Breast epithelium (tissue), 4 donors: ENCODE data around the gene FCSK. TPM values are rescaled to one million over a fixed set of nuclear protein-coding genes. Genes with fewer than 3 reads are reported as not detected.
A peak's percentile ranks its signal among the peaks of the same experiment; 100 is the strongest.
"Not testable (repeated sequence)": the region's sequence is repeated elsewhere in the genome, so short reads cannot be mapped to it uniquely, and the experiment has no call there.

Experiments used
- DNase-seq, 2 donors: peaks; one replicate each; pipeline ENCODE4 v3.0.0-alpha.2; 2019; ENCODE audit warnings: low spot score in 2 of 2
- H3K27ac ChIP-seq, 2 donors: fragments of 200-600 bp; sonication (generic) in 1 of 2; one replicate each; pipeline ENCODE4 v1.5.1; 2016 to 2019; ENCODE audit warnings: mild to moderate bottlenecking in 1 of 2
- H3K27me3 ChIP-seq, 2 donors: fragments of 200-600 bp; sonication (generic) in 1 of 2; one replicate each; pipeline versions ENCODE4 v1.5.1 to v1.6.0; 2017 to 2019; ENCODE audit warnings: control low read depth in 1 of 2, mild to moderate bottlenecking in 1 of 2
- H3K36me3 ChIP-seq: fragments of 200-600 bp; one replicate; pipeline ENCODE4 v1.5.1; 2019
- H3K4me1 ChIP-seq, 2 donors: fragments of 200-600 bp; sonication (generic); one replicate each; pipeline ENCODE4 v1.5.1; 2016 to 2019; ENCODE audit warnings: control low read depth in 1 of 2
- H3K4me3 ChIP-seq, 3 donors: fragments of 200-600 bp; sonication (generic); 1 replicate in 2 of 3; 2 replicates in 1 of 3; pipeline ENCODE4 v1.5.1; 2016 to 2019; ENCODE audit warnings: mild to moderate bottlenecking in 3 of 3, moderate library complexity in 2 of 3
- H3K9me3 ChIP-seq, 2 donors: fragments of 200-600 bp; sonication (generic) in 1 of 2; one replicate each; pipeline ENCODE4 v1.5.1; 2016 to 2019; ENCODE audit warnings: control low read depth in 1 of 2
- POLR2A ChIP-seq: fragments of 450-650 bp; IDR thresholded peaks from one replicate; pipeline ENCODE4 v1.6.1; 2016; ENCODE audit warnings: antibody characterized with exemption, mild to moderate bottlenecking, moderate library complexity
- POLR2AphosphoS5 ChIP-seq, 3 donors: sonication (generic); formaldehyde crosslinking; IDR thresholded peaks; one replicate each; pipeline ENCODE4 v1.6.1; 2017; ENCODE audit warnings: antibody characterized with exemption in 3 of 3
- intact Hi-C: fragments of 100-400 bp; cut with DNase I; formaldehyde crosslinking; loops from one replicate; pipeline ENCODE4 v1.15.1; 2023; ENCODE audit warnings: low total_unique reads
- total RNA-seq, 3 donors: library from RNA; depleted of rRNA; stranded (reverse); fragments of >200 nt; gene quantifications; one replicate each; pipeline ENCODE4 v1.1.0, GENCODE V29; 2016
- TF ChIP-seq, protein P1 (sequence below), 3 donors: fragments of 450-650 bp; IDR thresholded peaks; one replicate each; pipeline ENCODE4 v1.5.1; 2016 to 2017; ENCODE audit warnings: antibody characterized with exemption in 3 of 3, mild to moderate bottlenecking in 3 of 3, moderate library complexity in 3 of 3

FCSK gene
- total RNA-seq = 10 to 100 TPM; 10.7 to 27.8 (median 18.0) TPM

DNA sequence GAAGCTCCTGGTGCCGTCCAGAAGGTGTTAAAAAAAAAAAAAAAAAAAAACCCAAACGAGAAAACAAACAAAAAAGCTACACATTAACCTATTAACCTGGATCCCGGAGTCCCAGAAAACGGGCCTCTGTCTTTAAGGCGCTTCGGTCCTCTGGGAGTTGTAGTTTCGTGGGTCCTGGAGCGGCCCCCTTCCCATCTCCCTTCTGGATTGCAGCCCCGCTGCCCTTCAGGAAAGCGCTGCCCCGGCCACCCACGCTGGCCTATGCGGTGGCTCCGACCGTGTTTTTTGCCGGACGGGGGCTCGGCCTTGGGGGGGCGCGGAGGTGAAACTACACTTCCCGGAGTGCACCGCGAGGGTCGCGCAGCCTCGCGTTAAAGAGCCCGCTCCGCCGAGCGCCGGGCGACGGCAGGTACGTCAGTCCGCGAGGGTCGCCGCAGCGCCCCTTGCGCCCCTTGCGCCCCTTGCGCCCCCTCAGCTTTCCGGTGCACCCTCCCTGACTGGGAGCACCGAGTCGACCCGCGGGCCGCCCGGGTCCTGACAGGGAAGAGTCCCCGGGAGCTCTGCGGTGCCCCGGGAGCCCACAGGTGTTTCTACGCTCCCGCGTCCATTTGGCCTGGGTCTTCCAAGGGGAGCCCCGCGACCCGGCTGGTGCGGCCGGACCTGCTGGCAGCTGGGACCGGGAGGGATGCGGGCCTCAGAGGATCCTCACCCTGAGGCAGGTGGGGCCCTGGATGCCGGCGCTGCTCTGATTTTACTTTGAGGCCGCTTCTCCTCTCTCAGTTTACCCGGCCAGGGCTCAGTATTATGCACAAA lies at the start of gene FCSK:
Gene FCSK, plus strand, starts transcription at position 374 of the 813 bp plus-strand sequence. CDS start 8,596 bp downstream, outside the sequence.
- Histone ChIP-seq H3K36me3 (no peaks in the 10 kb centered on the region), H3K9me3 (no peaks in the 10 kb centered on the region), H3K4me1 (no peaks in the 10 kb centered on the region), H3K27ac (peak within 1 kb of the TSS; percentile 94 to 97), H3K27me3 (no peaks in the 10 kb centered on the region), H3K4me3 (peak within 1 kb of the TSS; percentile 81 to 95 (median 93))
- TF ChIP-seq POLR2AphosphoS5 (IDR thresholded peaks at IDR 0.05) (peak; percentile 38 to 57 (median 49)), POLR2A (no peak)
- no peak for DNase-seq
- intact Hi-C loops = no loop called here

DNA sequence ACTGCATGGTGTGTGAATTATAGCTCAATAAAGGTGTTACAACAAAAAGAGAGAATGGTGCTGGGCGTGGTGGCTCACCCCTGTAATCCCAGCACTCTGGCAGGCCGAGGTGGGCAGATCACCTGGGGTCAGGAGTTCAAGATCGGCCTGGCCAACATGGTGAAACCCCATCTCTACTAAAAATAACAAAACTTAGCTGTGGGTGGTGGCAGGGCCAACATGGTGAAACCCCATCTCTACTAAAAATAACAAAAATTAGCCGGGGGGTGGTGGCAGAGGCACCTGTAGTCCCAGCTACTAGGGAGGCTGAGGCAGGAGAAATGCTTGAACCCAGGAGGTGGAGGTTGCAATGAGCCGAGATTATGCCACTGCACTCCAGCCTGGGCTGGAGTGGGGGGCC lies 48.3 kb upstream of the FCSK start:
- H3K4me1 ChIP-seq, H3K27me3 ChIP-seq, H3K27ac ChIP-seq, H3K4me3 ChIP-seq, DNase-seq, H3K36me3 ChIP-seq, intact Hi-C loops, H3K9me3 ChIP-seq: not testable (repeated sequence)

DNA sequence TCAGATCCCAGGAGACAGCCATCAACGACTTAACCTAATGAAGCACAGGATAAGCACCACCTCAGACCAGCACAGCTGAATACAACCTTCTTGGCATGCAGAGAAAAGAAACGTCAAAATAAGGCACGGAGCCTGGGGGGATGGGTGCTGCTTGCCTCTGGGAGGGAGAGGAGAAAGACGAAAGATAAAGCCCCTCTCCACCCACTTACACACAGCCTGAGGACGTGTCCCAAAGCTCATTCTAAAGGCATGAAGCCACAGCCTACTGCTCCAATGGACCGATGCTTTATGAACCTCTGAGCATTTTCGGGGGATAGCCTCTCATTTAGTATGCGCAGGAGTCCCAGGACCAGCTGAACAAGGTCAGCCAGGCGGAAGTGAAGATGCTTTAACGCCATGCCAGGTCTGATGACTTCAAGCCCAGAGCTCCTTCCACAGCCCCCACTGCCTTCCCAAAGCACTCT lies 46.6 kb upstream of the FCSK start:
- no peaks in the 10 kb centered on the region for H3K36me3 ChIP-seq
- no peak for TF ChIP-seq POLR2A
- TF ChIP-seq POLR2AphosphoS5 (IDR thresholded peaks at IDR 0.05) = no peak
- TF ChIP-seq, protein P1, sequence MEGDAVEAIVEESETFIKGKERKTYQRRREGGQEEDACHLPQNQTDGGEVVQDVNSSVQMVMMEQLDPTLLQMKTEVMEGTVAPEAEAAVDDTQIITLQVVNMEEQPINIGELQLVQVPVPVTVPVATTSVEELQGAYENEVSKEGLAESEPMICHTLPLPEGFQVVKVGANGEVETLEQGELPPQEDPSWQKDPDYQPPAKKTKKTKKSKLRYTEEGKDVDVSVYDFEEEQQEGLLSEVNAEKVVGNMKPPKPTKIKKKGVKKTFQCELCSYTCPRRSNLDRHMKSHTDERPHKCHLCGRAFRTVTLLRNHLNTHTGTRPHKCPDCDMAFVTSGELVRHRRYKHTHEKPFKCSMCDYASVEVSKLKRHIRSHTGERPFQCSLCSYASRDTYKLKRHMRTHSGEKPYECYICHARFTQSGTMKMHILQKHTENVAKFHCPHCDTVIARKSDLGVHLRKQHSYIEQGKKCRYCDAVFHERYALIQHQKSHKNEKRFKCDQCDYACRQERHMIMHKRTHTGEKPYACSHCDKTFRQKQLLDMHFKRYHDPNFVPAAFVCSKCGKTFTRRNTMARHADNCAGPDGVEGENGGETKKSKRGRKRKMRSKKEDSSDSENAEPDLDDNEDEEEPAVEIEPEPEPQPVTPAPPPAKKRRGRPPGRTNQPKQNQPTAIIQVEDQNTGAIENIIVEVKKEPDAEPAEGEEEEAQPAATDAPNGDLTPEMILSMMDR (IDR thresholded peaks at IDR 0.05) = no peak
- no peak for DNase-seq
- no peak overlapping the region for H3K27ac ChIP-seq
- intact Hi-C loops = no loop called here
- H3K4me3 ChIP-seq = no peak overlapping the region
- H3K9me3 ChIP-seq = no peaks in the 10 kb centered on the region
- no peaks in the 10 kb centered on the region for H3K27me3 ChIP-seq
- no peaks in the 10 kb centered on the region for H3K4me1 ChIP-seq

DNA sequence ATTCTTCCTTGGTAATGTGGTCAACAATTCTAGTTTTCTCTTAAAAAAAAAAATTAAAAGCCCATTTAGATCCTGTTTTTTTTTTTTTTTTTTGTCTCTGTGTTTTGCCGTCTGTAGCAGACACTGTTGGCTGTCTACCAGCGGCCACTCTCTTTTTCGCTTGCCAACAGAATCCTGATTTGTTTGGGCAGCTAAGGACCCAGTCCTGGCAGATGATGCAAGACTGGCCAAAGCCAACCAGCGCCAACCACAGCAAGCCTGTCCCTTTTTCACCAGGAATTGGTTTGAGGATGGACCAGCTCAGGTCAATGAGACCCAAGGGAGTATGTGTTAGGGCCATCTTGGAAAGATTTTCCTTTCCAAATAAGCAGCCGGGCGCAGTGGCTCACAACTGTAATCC lies 43.7 kb upstream of the FCSK start:
- TF ChIP-seq POLR2A (no peak), POLR2AphosphoS5 (IDR thresholded peaks at IDR 0.05) (no peak)
- TF ChIP-seq, protein P1 (IDR thresholded peaks at IDR 0.05) = no peak
- H3K27ac ChIP-seq = no peak overlapping the region

DNA sequence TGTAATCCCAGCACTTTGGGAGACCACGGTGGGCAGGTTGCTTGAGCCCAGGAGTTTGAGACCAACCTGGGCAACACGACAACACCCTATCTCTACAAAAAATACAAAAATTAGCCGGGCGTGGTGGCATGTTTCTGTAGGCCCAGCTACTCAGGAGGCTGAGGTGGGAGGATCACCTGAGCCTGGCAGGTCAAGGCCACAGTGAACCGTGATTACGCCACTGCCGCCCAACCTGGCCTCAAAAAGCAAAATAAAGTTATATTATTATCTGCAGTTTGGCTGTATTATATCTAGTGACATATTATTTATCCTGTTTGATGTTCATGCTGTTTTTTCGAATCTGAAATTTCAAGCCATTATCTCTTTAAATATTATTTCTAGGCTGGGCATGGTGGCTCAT lies 42.0 kb upstream of the FCSK start:
- no peak overlapping the region for H3K27ac ChIP-seq
- intact Hi-C loops = no loop called here

More for the DNA sequence above, 43.7 kb upstream of the FCSK start:
- Histone ChIP-seq H3K4me3 (no peak overlapping the region), H3K27me3 (no peaks in the 10 kb centered on the region), H3K36me3 (no peaks in the 10 kb centered on the region), H3K9me3 (no peaks in the 10 kb centered on the region), H3K4me1 (no peaks in the 10 kb centered on the region)
- intact Hi-C loops = no loop called here
- DNase-seq = no peak

DNA sequence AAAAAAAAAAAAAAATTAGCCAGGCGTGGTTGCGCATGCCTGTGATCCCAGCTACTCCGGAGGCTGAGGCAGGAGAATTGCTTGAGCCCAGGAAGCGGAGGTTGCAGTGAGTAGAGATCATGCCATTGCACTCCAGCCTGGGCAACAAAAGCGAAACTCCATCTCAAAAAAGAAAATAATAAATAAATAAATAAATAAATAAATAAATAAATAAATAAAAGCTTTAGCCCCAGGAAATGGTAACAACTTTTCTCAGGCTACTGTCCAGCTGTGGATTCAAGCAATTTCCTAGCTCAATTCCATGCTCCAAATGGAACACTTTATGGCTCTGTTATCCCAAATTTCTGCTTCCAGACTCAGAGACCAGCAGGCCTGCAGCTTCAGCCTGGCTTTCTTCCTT lies 40.8 kb upstream of the FCSK start:
- peak overlapping the region in 1 of 2 donors; percentile 25 for H3K27ac ChIP-seq
- H3K9me3 ChIP-seq, H3K27me3 ChIP-seq, intact Hi-C loops, DNase-seq, H3K4me1 ChIP-seq, H3K36me3 ChIP-seq, H3K4me3 ChIP-seq: not testable (repeated sequence)

More for the DNA sequence above, 42.0 kb upstream of the FCSK start:
- Histone ChIP-seq H3K36me3 (no peaks in the 10 kb centered on the region), H3K27me3 (no peaks in the 10 kb centered on the region), H3K9me3 (no peaks in the 10 kb centered on the region), H3K4me1 (no peaks in the 10 kb centered on the region), H3K4me3 (no peak overlapping the region)
- no peak for TF ChIP-seq POLR2A
- TF ChIP-seq, protein P1 (IDR thresholded peaks at IDR 0.05) = no peak
- no peak for TF ChIP-seq POLR2AphosphoS5 (IDR thresholded peaks at IDR 0.05)
- DNase-seq = no peak
